ENCODE results near the gene CBLB.

The CBLB gene

DNA sequence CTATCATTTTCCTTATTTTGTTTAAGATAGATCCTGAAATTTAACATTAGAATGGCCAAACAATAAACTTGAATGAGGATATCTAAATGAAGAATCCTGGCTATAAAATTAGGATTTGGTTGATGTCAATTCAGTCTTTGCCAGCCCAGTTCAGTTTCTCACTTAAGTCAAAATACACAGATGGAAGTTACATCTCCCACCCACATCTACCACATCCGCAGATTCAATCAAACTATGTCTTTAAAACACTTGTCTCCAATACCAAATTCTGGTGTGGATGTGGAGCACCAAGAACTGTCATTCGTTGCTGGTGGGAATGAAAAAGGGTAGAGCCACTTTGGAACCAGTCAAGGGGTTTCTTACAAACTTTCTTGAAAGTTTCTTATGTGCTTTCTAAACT lies 18.2 kb downstream of the CBLB start:
- POLR2A ChIA-PET = no interaction called here
- Histone ChIP-seq H3K36me3 (ENCODE audit: control insufficient read depth in 2 of 2, insufficient read depth in 1 of 2, low read length in 2 of 2) (peaks cover 0 to 10% of the 10 kb centered on the region in 2 experiments; a peak in 1 of 3 replicates), H3K4me1 (ENCODE audit: control insufficient read depth, insufficient read depth, low read length) (no peaks in the 10 kb centered on the region)

More for the DNA sequence above, 18.2 kb downstream of the CBLB start:
- H3K27ac ChIP-seq (ENCODE audit: extremely low read depth, low read depth, low read length) = no peak overlapping the region
- TF ChIP-seq PRDM4 (tag by site-specific recombination; IDR thresholded peaks at IDR 0.05) (no peak), ZSCAN23 (tag by site-specific recombination; IDR thresholded peaks at IDR 0.05) (no peak), ZNF174 (tag by site-specific recombination; IDR thresholded peaks at IDR 0.05) (no peak), TRIM28 (IDR thresholded peaks at IDR 0.05; ENCODE audit: borderline replicate concordance, low read length) (no peak), ZBTB26 (tag by site-specific recombination; optimal IDR thresholded peaks at IDR 0.05) (no peak), ZNF768 (tag by site-specific recombination; IDR thresholded peaks at IDR 0.05) (no peak), ZNF175 (tag by site-specific recombination; IDR thresholded peaks at IDR 0.05) (no peak), ZNF777 (tag by site-specific recombination; IDR thresholded peaks at IDR 0.05; ENCODE audit: borderline replicate concordance) (no peak), ZBTB8A (tag by site-specific recombination; IDR thresholded peaks at IDR 0.05) (no peak), GLIS2 (tag by site-specific recombination; IDR thresholded peaks at IDR 0.05) (no peak), ZNF518A (tag by site-specific recombination; conservative IDR thresholded peaks at IDR 0.05; ENCODE audit: low read depth) (no peak), ZNF404 (tag by site-specific recombination; IDR thresholded peaks at IDR 0.05) (no peak), ZNF791 (tag by site-specific recombination; IDR thresholded peaks at IDR 0.05) (no peak), ZFP37 (tag by site-specific recombination; IDR thresholded peaks at IDR 0.05) (no peak), ZNF112 (tag by site-specific recombination; IDR thresholded peaks at IDR 0.05) (no peak), WT1 (tag by site-specific recombination; IDR thresholded peaks at IDR 0.05) (no peak), ZNF23 (tag by site-specific recombination; IDR thresholded peaks at IDR 0.05; ENCODE audit: borderline replicate concordance) (no peak), ZBTB17 (tag by site-specific recombination; IDR thresholded peaks at IDR 0.05) (no peak), ZNF148 (tag by site-specific recombination; IDR thresholded peaks at IDR 0.05; ENCODE audit: borderline replicate concordance) (no peak)
- TF ChIP-seq, protein P1, sequence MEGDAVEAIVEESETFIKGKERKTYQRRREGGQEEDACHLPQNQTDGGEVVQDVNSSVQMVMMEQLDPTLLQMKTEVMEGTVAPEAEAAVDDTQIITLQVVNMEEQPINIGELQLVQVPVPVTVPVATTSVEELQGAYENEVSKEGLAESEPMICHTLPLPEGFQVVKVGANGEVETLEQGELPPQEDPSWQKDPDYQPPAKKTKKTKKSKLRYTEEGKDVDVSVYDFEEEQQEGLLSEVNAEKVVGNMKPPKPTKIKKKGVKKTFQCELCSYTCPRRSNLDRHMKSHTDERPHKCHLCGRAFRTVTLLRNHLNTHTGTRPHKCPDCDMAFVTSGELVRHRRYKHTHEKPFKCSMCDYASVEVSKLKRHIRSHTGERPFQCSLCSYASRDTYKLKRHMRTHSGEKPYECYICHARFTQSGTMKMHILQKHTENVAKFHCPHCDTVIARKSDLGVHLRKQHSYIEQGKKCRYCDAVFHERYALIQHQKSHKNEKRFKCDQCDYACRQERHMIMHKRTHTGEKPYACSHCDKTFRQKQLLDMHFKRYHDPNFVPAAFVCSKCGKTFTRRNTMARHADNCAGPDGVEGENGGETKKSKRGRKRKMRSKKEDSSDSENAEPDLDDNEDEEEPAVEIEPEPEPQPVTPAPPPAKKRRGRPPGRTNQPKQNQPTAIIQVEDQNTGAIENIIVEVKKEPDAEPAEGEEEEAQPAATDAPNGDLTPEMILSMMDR (tag by site-specific recombination; IDR thresholded peaks at IDR 0.05) = no peak
- CTCF ChIA-PET = no interaction called here
- no peaks in the 10 kb centered on the region for H3K9me3 ChIP-seq (ENCODE audit: control insufficient read depth, insufficient read depth, low read depth, low read length)
- no peak overlapping the region for H3K4me3 ChIP-seq (ENCODE audit: low read depth, low read length)

All from HEK293 (cell line).